T-helper 1 cell treated with Interleukin-12 subunit alpha and Interleukin-12 subunit beta and Interleukin-4 antibody, amounts not matched to agents 30 ng/mL and 1 ng/mL, for 36 hours (primary cell): Measurements from ENCODE around the gene HMGCS2. TPM values are rescaled to one million over a fixed set of nuclear protein-coding genes. Genes with fewer than 3 reads are reported as not detected.
"Not testable (repeated sequence)": the region's sequence is repeated elsewhere in the genome, so short reads cannot be mapped to it uniquely, and the experiment has no call there.

ENCODE experiments used
- intact Hi-C: fragments of 100-400 bp; cut with micrococcal nuclease; formaldehyde crosslinking; loops from one replicate; pipeline ENCODE4 v1.15.1; 2024
- total RNA-seq: library from RNA; stranded (reverse); gene quantifications from 2 replicates; pipeline ENCODE4 v1.2.3, GENCODE V29; 2022

HMGCS2 gene
- total RNA-seq, 1 donor from 2014 or later = not detected

DNA sequence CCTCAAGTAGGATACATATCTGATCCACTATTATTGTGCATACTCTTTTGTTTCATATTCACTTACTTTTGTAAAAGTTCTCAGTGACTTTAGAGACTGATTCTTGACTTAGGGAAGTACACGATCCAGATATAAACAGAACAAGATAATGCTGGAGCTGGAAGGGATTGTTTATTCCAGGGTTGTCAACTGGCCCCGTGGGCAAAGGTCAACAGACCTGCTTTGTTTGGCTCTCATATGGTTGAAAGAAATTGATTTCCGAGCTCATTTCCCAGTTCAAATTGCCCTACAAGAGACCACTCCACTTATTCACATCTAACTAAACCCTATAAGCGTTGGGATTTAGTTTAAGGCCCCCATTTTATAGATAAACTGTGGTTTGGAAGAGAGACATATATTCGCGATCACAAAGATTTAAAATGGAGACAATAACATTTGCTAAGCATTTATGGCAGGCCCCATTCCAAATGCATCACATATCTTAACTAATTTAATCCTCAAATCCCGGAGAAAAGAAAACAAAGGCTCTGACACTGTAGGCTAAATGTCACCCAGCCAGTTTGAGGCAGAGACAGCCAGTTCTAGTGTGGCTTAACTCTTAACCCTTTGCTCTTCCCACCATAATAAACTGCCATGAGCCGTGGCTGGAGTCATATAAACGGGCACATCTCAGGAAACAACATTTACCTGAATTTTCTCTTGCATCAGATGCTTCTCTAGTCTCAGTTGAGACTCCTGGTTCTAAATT is 21.9 kb upstream of the HMGCS2 start:
- intact Hi-C loops = no loop called here

DNA sequence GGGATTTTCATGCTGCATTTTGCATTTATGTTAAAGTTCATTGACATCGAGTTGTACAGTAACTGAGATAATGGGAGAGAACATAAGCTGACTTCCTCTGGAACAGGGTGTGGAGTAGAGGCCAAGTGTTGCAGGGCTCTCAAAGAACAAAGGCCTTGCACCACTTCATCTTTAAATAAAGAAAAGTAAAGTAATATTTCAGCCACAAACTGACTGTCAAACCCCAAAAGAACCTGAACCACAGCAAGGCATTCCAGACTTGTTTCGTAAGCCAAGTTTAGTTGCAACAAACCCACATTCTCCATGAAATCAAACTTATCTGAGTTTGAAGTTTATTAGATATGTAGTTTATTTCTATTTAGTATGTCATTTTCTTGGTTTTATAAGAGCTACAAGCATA is 19.1 kb upstream of the HMGCS2 start:
- intact Hi-C loops = no loop called here

DNA sequence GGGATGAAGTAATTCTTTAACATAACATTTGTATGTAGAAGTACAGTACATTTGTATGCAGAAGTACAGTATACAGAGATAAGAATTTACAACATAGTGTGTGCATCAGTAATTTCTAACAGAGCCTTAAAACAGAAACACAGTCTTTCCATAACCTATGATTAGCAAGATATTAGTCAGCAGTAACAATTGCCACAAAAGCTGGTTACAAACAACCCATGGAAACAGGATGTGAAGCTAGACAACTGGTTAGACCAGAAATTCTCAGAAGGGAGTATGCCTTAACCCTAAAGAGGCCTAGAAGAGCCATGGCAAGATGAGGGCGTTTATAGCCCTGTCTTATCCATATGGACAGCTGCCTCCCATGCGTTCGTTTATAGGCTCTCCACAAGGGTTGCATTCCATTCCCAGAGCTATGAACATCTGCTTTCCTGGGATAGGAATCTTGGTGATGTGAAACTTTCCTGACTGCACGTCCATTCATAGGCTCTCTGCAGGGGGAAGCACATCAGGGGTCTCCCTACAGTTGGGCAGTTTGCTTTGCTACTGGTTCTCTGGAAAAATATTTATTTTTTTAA is 17.9 kb upstream of the HMGCS2 start:
- intact Hi-C loops = not testable (repeated sequence)

DNA sequence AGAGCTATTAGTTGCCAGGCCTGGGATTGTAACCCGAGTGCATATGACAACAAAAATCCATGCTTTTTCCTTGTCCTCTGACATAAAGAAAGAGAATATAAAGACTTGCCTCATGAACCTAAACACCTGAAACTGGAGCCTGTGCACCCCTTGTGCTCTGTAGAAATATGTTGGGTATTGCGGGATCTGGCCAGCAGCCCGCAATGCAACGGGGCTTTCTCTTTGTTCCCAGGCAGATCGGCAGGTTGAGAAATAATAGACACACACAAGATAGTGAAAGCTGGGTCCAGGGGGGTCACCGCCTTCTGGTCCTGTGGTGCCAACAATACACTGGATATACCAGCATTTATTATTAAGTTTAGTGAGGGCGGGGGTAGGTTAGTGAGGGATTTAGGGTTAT is 17.3 kb upstream of the HMGCS2 start:
- intact Hi-C loops = not testable (repeated sequence)

DNA sequence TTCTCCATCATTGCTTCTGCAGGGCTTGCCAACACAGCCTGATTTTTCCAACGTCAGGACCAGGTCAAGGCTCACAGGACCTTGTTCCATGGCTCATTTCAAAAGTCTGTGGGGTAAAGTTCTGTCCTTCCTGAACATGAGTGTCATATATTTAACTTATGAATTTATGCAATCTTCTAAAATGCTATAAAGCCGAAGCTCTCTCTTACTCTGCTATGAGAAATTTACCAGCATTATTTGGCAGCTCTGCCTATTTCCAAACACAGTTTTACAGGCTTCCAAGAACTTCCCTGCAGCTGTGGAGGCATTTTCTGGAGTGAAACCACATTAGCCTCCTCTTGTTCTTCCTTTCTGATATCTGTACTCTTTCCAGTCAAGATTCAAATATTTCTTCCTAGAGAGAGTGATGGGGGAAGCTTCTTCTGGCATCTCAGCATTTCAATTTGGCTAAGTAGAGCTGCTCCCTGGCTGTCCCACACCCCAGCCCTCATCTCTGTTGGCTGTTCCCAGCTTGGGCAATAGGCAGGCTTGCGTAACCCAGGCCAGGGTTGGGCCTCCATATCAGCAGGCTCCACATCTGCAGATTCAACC is 15.6 kb upstream of the HMGCS2 start:
- intact Hi-C loops = no loop called here

DNA sequence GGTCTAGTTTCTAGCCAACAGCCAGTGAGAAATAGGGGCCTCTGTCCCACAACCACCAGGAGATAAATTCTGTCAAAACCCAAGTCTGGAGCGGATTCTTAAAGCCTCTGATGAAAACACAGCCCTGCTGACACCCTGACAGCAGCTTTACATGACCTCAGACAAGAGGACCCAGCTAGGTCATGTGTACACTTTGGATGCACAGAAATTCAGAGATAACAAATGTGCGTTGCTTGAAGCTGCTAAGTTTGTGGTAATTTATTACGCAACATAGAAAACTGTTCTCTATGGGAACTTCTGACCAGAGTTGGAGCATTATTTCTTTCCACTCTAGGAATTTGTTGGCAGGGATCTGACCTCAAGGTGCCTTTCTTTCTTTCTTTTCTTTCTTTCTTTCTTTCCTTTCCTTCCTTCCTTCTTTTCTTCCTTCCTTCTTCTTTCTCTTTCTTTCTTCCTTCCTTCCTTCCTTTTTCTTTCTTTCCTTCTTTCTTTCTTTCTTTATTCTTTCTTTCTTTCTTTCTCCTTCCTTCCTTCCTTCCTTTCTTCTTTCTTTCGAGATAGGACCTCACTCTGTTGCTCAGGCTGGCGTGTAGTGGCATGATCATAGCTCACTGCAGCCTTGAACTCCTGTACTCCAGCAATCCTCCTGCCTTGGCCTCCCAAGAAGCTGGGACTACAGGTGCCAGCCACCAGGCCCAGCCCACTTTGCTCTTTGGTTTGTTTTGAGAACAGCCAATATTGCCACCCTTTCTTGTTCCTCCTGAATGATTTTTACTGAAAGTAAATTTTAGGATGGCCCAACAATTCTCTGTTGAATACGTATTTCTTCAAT is 14.9 kb upstream of the HMGCS2 start:
- intact Hi-C loops = no loop called here

DNA sequence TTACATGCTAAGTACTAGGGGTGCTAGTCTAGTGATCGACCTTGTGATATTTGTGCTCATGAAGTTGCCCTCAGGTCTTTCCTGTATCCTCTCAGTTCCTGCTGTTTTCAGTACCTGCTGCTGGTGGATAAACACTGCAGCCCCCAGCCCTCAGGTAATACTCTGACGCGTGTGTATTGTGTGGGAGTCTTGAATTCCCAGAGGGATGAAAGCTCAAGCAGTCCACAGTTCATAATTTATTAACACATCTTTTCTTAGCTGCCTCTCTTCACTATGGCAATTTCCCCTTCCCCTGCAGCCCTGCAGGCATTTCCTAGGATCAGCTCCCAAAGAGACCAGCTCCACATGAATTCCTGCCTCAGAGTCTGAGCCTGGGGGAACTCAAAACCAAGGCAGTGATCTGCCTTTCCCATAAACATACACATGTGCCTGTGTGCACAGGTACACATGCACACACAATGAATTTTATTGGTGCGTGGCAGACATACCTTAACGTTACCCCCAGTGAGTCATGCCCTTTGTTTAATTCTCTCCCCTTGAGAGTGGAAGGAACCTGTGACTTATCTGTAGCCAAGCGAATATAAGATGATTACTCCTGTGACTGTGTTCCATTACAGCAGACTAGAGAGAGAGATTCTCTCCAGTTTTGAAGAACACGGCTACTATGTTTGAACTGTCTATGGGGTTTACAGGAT is 14.1 kb upstream of the HMGCS2 start:
- intact Hi-C loops = no loop called here

DNA sequence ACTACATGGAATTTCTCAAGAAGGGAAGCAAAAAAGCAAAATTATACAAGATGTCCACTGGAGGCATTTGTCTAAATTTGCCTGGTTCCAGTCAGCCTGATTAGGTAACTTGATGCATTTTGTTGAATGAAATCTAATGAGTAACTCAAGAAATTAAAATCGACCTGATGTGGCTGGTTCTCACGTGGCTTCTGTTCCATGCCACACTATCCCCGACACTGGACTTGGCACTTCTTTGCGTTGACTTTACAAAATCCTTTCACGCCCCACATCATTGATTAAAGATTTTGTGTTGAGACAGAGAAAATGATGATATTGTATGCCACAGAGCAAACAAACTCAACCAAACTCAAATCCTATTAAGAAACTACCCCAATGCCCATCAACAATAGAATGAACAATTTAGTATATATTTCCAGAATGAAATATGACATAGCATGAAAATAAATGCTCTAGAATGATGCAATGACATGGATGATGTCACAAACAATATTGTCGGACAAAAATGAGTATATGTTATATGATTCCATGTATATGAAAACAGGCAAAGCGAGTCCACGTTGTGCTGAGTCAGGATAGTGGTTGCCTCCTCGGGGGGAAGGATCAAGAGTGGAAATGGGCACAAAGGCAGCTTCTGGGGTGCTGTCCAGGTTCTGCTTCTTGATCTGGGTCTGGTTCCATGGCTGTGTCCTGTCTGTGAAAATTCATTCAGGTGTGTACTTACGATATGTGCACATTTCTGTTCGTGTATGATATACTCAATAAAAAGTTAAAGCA is 12.9 kb upstream of the HMGCS2 start:
- intact Hi-C loops = no loop called here

DNA sequence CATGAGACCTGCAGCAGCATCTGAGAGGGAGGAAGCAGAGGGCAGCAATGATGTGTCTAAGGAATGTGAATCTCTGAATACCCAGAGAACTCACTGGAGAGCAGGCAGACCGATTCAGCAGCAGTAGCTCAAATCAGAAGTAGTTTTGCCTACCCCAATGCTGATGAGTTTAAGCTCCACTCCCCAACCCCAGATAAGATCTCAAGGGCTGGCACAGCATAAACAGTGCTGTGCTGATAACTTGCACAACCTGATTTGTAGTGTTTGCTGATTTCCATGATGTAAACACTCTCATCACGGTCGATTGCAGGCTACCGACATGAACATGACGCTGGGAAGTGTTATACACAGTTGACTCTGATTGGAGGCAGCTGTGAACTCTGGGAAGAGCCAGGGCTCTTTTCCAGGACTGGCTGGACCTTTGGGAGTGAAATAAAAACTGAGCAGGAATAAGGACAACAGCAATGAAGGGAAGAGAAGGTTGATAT is 11.2 kb upstream of the HMGCS2 start:
- intact Hi-C loops = no loop called here

DNA sequence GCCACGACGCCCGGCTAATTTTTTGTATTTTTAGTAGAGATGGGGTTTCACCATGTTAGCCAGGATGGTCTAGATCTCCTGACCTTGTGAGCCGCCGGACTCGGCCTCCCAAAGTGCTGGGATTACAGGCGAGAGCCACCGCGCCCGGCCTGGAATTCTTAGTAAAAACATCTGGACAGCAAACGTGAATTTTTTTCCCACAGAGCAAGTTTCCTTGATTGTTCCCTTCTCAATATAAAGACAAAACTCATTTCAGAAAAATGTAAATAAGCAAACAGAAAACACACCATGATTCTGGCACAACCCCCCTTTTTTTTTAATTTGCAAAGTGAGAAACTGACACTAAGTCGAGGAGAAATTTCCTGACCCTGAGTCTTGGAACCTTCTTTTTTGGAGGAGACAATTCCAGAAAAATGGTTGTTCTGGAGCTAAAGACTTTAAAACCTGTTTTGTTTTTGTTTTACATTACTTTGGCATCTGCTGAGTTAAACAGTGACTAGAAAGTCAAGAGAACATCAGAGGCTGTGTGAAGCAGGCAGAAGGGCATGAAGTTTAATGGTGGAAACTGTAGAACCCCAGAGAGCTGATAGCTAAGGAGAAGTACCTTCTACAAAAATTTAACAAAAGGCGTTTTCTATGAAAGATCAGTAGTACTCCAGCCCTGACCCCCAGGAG is 10.3 kb upstream of the HMGCS2 start:
- intact Hi-C loops = no loop called here

DNA sequence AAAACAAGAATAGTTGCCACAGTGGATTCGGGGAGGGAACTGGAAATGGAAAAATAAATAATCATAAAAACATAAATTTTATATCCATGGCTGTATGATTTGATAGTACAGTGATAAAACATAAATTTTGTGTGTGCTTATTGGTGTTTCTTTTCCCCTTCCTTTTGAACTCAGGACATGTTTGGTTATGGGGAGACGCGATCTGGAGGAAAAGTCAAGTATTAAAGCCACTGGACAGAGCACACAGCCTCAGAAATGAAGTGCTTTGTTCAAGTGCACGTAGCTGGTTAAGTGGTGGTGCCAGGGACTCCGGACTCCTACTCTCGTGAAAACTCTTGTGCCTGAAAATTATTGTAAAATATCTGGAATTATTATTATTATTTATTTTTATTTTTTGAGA is 9.7 kb upstream of the HMGCS2 start:
- intact Hi-C loops = no loop called here

DNA sequence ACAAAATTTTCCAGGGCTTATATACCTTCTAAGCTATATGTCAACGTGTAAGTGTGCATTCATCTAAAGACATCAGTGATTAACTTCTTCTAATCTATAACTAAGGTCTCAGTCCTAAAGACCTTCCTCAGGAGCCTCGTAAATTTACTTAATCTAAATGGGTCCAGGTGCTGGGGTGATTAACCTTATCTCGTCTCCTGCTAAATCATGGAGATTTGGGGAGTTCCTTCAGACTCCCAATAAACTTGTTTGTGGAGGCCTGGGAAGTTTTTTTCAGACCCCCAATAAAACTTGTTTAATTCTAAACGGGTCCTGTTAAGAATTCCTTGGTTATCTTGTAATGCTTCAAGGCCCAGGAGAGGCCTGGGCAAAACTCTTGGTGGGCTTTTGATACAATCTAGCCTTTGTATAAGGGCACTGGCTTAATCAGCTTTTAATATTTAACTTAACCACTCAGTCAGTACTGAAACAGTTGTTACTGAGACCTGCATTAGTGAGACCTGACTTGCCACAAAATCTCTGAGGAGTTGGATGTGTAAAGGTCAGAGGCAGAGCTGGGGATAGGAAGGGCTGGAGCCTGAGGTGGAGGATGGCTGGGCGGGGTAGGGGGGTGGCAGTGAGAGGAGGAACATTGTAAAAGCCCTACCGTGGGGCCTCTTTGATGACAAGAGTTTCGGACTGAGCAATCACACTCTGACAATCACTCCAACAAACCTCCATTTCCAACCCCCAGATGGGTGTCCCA is 6.2 kb upstream of the HMGCS2 start:
- intact Hi-C loops = no loop called here

DNA sequence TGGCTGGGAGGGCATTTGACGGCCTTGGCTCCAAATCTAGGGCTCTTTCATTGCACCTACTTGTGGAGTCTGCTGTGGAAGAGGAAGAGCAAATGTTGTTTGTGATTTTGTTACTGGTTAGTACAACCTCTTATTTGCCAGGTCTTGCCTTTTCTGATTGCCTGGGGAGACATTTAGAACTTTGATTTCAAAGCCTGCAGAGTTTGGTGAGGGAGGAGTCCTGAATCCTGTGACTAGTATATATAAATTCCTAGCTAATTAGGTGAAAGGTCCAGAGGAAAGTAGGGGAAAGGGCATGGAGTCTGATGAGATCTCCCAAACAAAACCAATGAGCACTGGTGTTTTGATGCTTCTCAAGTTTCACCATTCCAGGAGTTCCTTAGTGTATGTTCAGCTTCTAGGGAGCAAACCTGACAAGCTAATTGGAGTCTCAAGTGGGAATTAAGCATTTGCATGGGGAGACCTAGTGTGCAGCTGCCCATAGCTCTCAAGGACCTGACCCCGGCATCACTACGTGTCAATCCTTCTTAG is 5.1 kb upstream of the HMGCS2 start:
- intact Hi-C loops = no loop called here

DNA sequence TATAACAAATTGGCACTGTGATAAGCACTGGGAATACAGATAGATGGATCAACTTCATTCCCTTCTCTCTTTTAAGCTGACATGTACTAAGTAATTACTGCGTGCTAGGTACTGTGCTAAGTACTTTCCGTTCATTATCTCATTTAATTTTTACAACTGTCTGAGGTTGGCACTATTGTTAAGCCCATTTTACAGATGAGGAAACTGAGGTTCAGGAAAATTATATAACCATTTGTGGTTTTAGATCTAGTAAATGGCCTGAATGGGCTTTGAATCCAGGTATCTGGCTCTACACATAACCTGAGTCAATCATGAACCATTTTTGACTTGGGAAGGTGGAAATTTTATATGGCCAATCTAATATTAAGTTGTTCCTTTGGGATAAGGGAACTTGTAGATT is 3.6 kb upstream of the HMGCS2 start:
- intact Hi-C loops = no loop called here

DNA sequence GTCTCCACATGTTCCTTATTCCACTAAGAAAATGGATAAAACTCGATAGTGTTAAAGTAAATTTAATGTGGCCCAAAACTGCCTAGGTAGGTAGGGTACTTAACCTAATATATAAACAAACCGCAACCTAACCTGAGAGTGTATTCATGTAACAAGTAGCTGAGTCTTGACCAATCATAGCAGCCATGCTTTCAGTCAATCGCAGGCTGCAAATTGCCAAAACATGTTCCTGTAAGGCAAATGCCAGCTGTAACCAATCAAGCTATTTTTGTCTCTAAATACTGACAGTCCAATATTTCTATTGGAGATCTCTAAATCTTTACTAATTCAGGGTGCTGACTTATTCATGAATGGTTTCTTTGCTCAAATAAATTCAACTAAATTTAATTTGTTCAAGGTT is 3.1 kb upstream of the HMGCS2 start:
- intact Hi-C loops = no loop called here

DNA sequence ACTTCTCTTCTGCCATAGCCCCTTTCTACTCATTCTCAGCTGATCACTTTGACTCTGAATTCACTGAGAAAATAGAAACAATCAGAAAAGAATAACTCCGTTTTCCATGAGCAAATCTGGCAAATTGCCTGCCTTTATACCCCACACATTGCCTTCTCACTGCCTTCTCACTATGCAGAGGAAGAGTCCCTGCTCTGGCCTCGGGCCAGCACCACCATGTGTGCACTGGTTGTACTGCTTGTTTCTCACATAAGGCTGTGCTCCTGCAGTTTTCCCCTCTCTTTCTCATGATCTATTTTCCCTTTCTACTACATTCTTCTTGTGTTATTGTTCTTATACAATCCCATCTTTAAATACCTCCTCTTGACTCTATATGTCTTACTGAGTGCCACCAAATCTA is 2.3 kb upstream of the HMGCS2 start:
- intact Hi-C loops = no loop called here

DNA sequence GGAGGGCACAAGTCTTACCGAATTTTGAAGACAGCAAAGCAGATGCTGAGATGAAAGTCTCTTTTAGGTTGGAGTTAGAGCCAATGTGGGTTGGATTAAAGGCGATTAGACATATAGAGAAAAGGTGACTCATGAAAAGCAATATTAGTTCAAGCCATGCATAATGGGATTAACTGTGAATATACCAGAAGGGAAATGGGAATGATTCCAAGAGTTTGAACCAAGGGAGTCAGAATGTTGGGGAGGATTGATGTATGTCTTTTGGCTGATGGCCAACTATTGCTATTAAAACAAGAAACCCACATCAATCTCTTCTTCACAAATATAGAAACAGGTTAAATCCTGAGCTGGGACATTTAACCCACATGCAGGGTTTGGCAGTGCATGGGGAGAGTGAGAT is 1.2 kb downstream of the HMGCS2 start:
- intact Hi-C loops = no loop called here

DNA sequence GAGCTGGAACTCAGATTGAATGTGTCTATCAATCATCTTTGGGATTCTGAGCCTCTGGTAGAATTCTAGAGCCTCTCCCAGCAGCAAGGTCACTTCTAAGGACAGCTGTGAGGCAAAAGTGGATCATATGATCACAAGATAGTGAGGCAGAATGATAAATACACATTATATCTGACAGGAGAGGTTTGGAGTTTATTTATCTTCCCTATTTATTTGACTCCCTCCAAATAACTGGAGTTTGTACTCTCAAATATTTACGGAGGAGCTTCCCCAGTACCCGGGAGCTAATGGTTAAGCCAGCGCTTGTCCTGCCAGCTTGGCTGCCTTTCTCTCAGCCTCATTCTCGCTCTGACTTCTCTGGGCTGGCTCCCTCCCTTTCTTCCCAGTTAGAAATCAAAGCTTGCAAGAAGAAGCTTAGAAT is 2.3 kb downstream of the HMGCS2 start:
- intact Hi-C loops = no loop called here

DNA sequence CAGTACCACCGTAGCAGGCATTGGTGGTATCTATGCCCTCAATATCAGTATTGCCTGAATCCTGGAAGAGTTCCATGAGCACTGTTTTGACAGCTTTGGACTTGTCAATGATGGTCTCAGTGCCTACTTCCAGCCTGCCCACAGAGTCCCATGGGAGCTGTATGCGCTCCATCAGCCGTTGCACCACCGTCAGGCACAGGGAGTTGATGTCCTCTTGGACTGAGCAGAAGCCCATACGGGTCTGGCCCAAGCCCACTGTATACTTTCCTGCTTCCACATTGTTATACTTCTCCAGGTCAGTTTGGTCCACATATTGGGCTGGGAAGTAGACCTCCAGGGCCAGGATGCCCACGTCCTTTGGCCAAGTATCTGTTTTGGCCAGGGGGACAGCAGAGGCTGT is 4.5 kb downstream of the HMGCS2 start:
- intact Hi-C loops = no loop called here
